Osteoblast (primary cell): Measurements from ENCODE around the gene CCDC6. TPM values are rescaled to one million over a fixed set of nuclear protein-coding genes. Genes with fewer than 3 reads are reported as not detected.

Experiments used
- DNase-seq: peaks from one replicate; pipeline ENCODE4 v3.0.0; 2011; ENCODE audit warnings: low spot score, mixed read lengths; ENCODE audit not compliant: insufficient read length; ENCODE audit errors: missing footprints
- H2AFZ ChIP-seq: 2 replicates; pipeline ENCODE4 v1.6.0; 2011; ENCODE audit warnings: mild to moderate bottlenecking, low read length
- H3K27ac ChIP-seq: 2 replicates; pipeline ENCODE4 v1.5.1; 2011; ENCODE audit warnings: mild to moderate bottlenecking, low read depth, low read length, moderate library complexity
- H3K27me3 ChIP-seq: 2 replicates; pipeline ENCODE4 v1.6.0; 2012; ENCODE audit warnings: mild to moderate bottlenecking, control low read depth, inconsistent platforms, low read length, moderate library complexity; ENCODE audit not compliant: insufficient read depth
- H3K36me3 ChIP-seq: 2 replicates; pipeline ENCODE4 v1.5.1; 2011; ENCODE audit warnings: mild to moderate bottlenecking, low read length, control low read depth, moderate library complexity; ENCODE audit not compliant: insufficient read depth
- H3K4me1 ChIP-seq: 2 replicates; pipeline ENCODE4 v1.5.1; 2011; ENCODE audit warnings: mild to moderate bottlenecking, low read length, control low read depth, moderate library complexity; ENCODE audit not compliant: insufficient read depth
- H3K4me2 ChIP-seq: 2 replicates; pipeline ENCODE4 v1.6.0; 2011; ENCODE audit warnings: mild to moderate bottlenecking, low read length; ENCODE audit not compliant: insufficient read depth
- H3K4me3 ChIP-seq: fragments of 200-600 bp; sonication (generic); 3 replicates; pipeline ENCODE4 v1.5.1; 2012; ENCODE audit warnings: mild to moderate bottlenecking, low read length, inconsistent platforms; ENCODE audit not compliant: insufficient read depth
- H3K79me2 ChIP-seq: 2 replicates; pipeline ENCODE4 v1.6.0; 2012; ENCODE audit warnings: mild to moderate bottlenecking, low read length, control low read depth, inconsistent platforms; ENCODE audit not compliant: insufficient read depth
- H3K9me3 ChIP-seq: 2 replicates; pipeline ENCODE4 v1.5.1; 2011; ENCODE audit warnings: low read depth, low read length, control low read depth
- H4K20me1 ChIP-seq: 2 replicates; pipeline ENCODE4 v1.6.0; 2012; ENCODE audit warnings: mild to moderate bottlenecking, low read length, control low read depth; ENCODE audit not compliant: insufficient read depth
- CTCF ChIP-seq: IDR thresholded peaks from 2 replicates; pipeline ENCODE4 v1.5.1; 2011; ENCODE audit warnings: mild to moderate bottlenecking, low read depth, low read length, moderate library complexity; ENCODE audit errors: extremely low read depth
- total RNA-seq: library from RNA; depleted of rRNA; stranded (reverse); fragments of >200 nt; gene quantifications from 2 replicates; pipeline ENCODE4 v1.2.3, GENCODE V29; 2012

The CCDC6 gene
- total RNA-seq, 1 donor, result 51.8 TPM

DNA sequence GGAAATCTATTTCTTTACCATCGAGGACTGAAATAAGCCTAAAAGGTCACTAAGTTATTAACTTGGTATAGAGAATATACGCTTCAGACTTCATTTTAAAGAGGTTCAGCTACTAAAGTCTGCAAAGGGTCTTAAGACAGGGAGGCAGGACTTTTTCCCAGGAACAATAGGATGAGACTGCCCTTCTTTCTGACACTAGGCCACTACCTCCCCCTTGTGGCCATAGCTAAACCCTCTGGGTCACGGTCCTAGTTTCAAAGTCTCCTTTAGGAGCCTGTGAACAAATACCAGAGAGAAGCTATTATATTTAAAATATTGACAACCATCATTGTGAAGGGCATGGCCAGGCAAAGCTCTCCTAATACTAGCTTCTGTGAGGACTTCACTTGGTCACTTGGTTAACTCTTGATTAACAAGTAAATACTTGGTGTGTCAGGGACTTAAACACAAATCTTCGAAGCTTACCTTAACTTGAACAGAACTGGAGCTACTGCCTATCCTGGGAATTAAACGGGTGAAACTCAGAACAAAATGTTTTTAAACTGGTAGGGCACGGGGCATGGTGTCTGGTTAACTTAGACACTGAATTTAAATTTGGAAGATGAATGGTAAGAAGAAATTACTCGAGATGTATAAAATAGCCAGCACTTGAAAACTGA is 75.6 kb downstream of the CCDC6 start:
- Histone ChIP-seq H3K4me2 (no peak overlapping the region), H2AFZ (no peak overlapping the region), H3K4me1 (no peaks in the 10 kb centered on the region), H3K27me3 (no peaks in the 10 kb centered on the region), H3K79me2 (peaks cover 24% of the 10 kb centered on the region), H3K27ac (no peak overlapping the region), H3K4me3 (no peak overlapping the region), H4K20me1 (peaks cover 24% of the 10 kb centered on the region), H3K9me3 (no peaks in the 10 kb centered on the region), H3K36me3 (peaks cover 4% of the 10 kb centered on the region)
- peak; percentile 62 for DNase-seq
- TF ChIP-seq CTCF, result peak; percentile 94

GRCh38 chr10:59829601-59830000 is 76.8 kb downstream of the CCDC6 start:
- no peak overlapping the region for H3K27ac ChIP-seq
- no peaks in the 10 kb centered on the region for H3K27me3 ChIP-seq
- TF ChIP-seq CTCF, result no peak
- H3K79me2 ChIP-seq, result peaks cover 21% of the 10 kb centered on the region
- H2AFZ ChIP-seq, result no peak overlapping the region
- no peaks in the 10 kb centered on the region for H3K4me1 ChIP-seq
- DNase-seq, result no peak
- H3K4me3 ChIP-seq, result no peak overlapping the region
- peaks cover 4% of the 10 kb centered on the region for H3K36me3 ChIP-seq
- H3K4me2 ChIP-seq, result no peak overlapping the region
- peaks cover 24% of the 10 kb centered on the region for H4K20me1 ChIP-seq
- no peaks in the 10 kb centered on the region for H3K9me3 ChIP-seq

DNA sequence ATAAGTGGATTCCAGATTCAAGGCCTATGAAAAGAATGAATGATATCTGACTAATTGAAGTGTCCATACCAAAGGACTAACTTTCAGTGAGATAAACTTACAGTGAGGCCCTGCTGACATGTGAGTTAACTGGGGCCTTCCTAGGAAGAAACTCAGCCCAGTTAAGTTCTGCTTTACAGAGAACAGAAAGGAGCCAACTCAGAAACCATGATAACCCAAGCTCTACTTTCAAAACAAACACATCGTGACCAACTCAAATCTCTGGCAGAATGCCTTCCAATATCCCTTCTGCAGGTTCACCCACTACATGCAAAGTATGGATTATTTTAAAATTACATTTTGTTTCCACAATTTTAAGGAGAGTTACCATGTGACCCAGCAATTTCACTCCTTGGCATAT is 77.3 kb downstream of the CCDC6 start:
- Histone ChIP-seq H3K36me3 (peaks cover 4% of the 10 kb centered on the region), H3K79me2 (peaks cover 21% of the 10 kb centered on the region), H3K27me3 (no peaks in the 10 kb centered on the region), H3K27ac (no peak overlapping the region), H3K4me1 (no peaks in the 10 kb centered on the region), H3K4me2 (no peak overlapping the region), H3K9me3 (no peaks in the 10 kb centered on the region), H4K20me1 (peaks cover 23% of the 10 kb centered on the region), H2AFZ (no peak overlapping the region), H3K4me3 (no peak overlapping the region)
- no peak for DNase-seq
- no peak for TF ChIP-seq CTCF

- H3K4me2 ChIP-seq, result no peak overlapping the region
- no peaks in the 10 kb centered on the region for H3K27me3 ChIP-seq
- no peaks in the 10 kb centered on the region for H3K4me1 ChIP-seq
- DNase-seq, result no peak
- H3K79me2 ChIP-seq, result peaks cover 36% of the 10 kb centered on the region
- no peak for TF ChIP-seq CTCF
- H3K27ac ChIP-seq, result no peak overlapping the region
- H3K4me3 ChIP-seq, result no peak overlapping the region
- H3K36me3 ChIP-seq, result peaks cover 4% of the 10 kb centered on the region
- H4K20me1 ChIP-seq, result peaks cover 26% of the 10 kb centered on the region
- H3K9me3 ChIP-seq, result no peaks in the 10 kb centered on the region
- no peak overlapping the region for H2AFZ ChIP-seq
Measured at GRCh38 chr10:59825932-59826331, 80.4 kb downstream of the CCDC6 start.
